K562 (cell line): ENCODE measurements around the gene PLD1. TPM values are rescaled to one million over a fixed set of nuclear protein-coding genes. Genes with fewer than 3 reads are reported as not detected.

Experiments
- ATAC-seq: fragments of 200-7000 bp; cut with Tn5 transposase; 3 replicates; pipeline ENCODE4 v1.9.1; 2020; ENCODE audit warnings: moderate library complexity
- BruUV-seq: library from RNA; stranded (reverse); fragments of 400-500 nt; replicated peaks from 2 replicates; lab custom pipeline; 2021; lab: Mats Ljungman, UMichigan
- CTCF ChIA-PET: fragments of 300-600 bp; formaldehyde crosslinking; extraction: SDS; loops from one replicate; lab custom pipeline; 2021; ENCODE audit warnings: low intra/inter-chr PET ratio; lab: Yijun Ruan, JAX
- POLR2A ChIA-PET: fragments of 300-600, 350-650 bp; sonication (Branson Sonifier 250); formaldehyde crosslinking; extraction: SDS; loops from one replicate; lab custom pipeline; 2021; ENCODE audit warnings: antibody characterized with exemption, inconsistent platforms; lab: Yijun Ruan, JAX
- DNase-seq, 4 experiments: peaks; one replicate each; pipeline versions ENCODE4 v3.0.0 to v3.0.0-alpha.2; 2011 to 2018; ENCODE audit warnings: low spot score in 3 of 4, mixed read lengths in 3 of 4; ENCODE audit errors: extremely low read depth in 1 of 4
- FAIRE-seq: peaks from 2 replicates; lab custom pipeline; 2011; peaks lifted over from hg19 to GRCh38; lab: Jason Lieb, UNC
- H2AFZ ChIP-seq: 2 replicates; pipeline ENCODE4 v1.6.0; 2011; ENCODE audit warnings: low read depth, low read length, control low read depth, inconsistent platforms
- H3K27ac ChIP-seq: fragments of 200-600 bp; 3 replicates; pipeline ENCODE4 v1.8.0; 2011; ENCODE audit warnings: low read depth, mild to moderate bottlenecking, control low read depth, inconsistent platforms, low read length, moderate library complexity, mixed read lengths; ENCODE audit errors: extremely low read depth
- H3K27me3 ChIP-seq, 2 experiments: fragments of 300-600 bp in 1 of 2; 2 replicates in 1 of 2; 3 replicates in 1 of 2; pipeline versions ENCODE4 v1.6.0 to v1.8.0; 2011; ENCODE audit warnings: inconsistent platforms in 2 of 2, low read length in 2 of 2, mild to moderate bottlenecking in 1 of 2, mixed read lengths in 1 of 2, moderate library complexity in 1 of 2; ENCODE audit not compliant: control insufficient read depth in 2 of 2, insufficient read depth in 2 of 2
- H3K36me3 ChIP-seq: fragments of 300-600 bp; 3 replicates; pipeline ENCODE4 v1.8.0; 2011; ENCODE audit warnings: mild to moderate bottlenecking, low read length, inconsistent platforms; ENCODE audit not compliant: control insufficient read depth, insufficient read depth
- H3K4me1 ChIP-seq, 2 experiments: fragments of 200-600 bp in 1 of 2; replicated peaks in 1 of 2; 2 replicates in 1 of 2; 3 replicates in 1 of 2; pipeline versions ENCODE4 v1.5.1 to v1.8.0; 2011; ENCODE audit warnings: inconsistent platforms in 2 of 2, low read length in 2 of 2, mild to moderate bottlenecking in 1 of 2, mixed read lengths in 1 of 2, moderate library complexity in 1 of 2; ENCODE audit not compliant: control insufficient read depth in 2 of 2, insufficient read depth in 2 of 2
- H3K4me2 ChIP-seq: 2 replicates; pipeline ENCODE4 v1.6.1; 2011; ENCODE audit warnings: low read length, control low read depth, inconsistent platforms, mixed read lengths; ENCODE audit not compliant: insufficient read depth
- H3K4me3 ChIP-seq: fragments of 200-600 bp; sonication (generic), shearing (Covaris generic); 2 replicates; pipeline ENCODE4 v1.5.1; 2016; ENCODE audit warnings: control low read depth, inconsistent platforms
- H3K79me2 ChIP-seq: fragments of 200-600 bp; 3 replicates; pipeline ENCODE4 v1.8.0; 2011; ENCODE audit warnings: low read length, inconsistent platforms; ENCODE audit not compliant: control insufficient read depth, insufficient read depth
- H3K9ac ChIP-seq, 2 experiments: 2 replicates each; pipeline versions ENCODE4 v1.6.0 to v1.6.1; 2011; ENCODE audit warnings: low read depth in 2 of 2, low read length in 2 of 2, control low read depth in 1 of 2, inconsistent platforms in 1 of 2, mild to moderate bottlenecking in 1 of 2, mixed read lengths in 1 of 2; ENCODE audit not compliant: insufficient read depth in 1 of 2
- H3K9me1 ChIP-seq: one replicate; pipeline ENCODE4 v1.6.0; 2011; ENCODE audit warnings: inconsistent platforms, mild to moderate bottlenecking, low read length, moderate library complexity; ENCODE audit not compliant: control insufficient read depth, insufficient read depth
- H3K9me3 ChIP-seq: replicated peaks from 2 replicates; pipeline ENCODE4 v1.5.1; 2011; ENCODE audit warnings: low read depth, low read length, inconsistent platforms; ENCODE audit not compliant: control insufficient read depth, insufficient read depth
- H4K20me1 ChIP-seq: replicated peaks from 2 replicates; pipeline ENCODE4 v1.6.1; 2011; ENCODE audit warnings: low read length, inconsistent platforms, mixed read lengths; ENCODE audit not compliant: control insufficient read depth, insufficient read depth
- AFF1 ChIP-seq, 2 experiments: fragments of 450-650 bp; IDR thresholded peaks; 2 replicates each; pipeline ENCODE4 v1.6.1; 2018; ENCODE audit warnings: mild to moderate bottlenecking in 2 of 2, low read depth in 1 of 2; ENCODE audit not compliant: partially characterized antibody in 2 of 2
- ATF7 ChIP-seq: fragments of 450-650 bp; IDR thresholded peaks from 2 replicates; pipeline ENCODE4 v1.7.1; 2014; ENCODE audit warnings: mild to moderate bottlenecking, moderate library complexity
- DMBX1 ChIP-seq: fragments of 250-450 bp; sonication (Bioruptor Pico); IDR thresholded peaks from 2 replicates; pipeline ENCODE4 v1.8.0; 2022; ENCODE audit warnings: inconsistent platforms, mild to moderate bottlenecking, moderate library complexity, borderline replicate concordance
- ELF2 ChIP-seq: fragments of 250-450 bp; sonication (Bioruptor Pico); IDR thresholded peaks from 2 replicates; pipeline ENCODE4 v1.5.0; 2021; ENCODE audit warnings: mild to moderate bottlenecking
- FOXA3 ChIP-seq, 2 experiments: fragments of 450-650 bp in 1 of 2; sonication (generic) in 1 of 2; formaldehyde crosslinking; IDR thresholded peaks in 1 of 2; conservative IDR thresholded peaks in 1 of 2; 2 replicates each; pipeline versions ENCODE4 v1.4.0 to v1.8.0; 2020 to 2022; ENCODE audit warnings: mild to moderate bottlenecking in 2 of 2, missing genetic modification reagents in 1 of 2
- HCFC1 ChIP-seq: IDR thresholded peaks from 2 replicates; pipeline ENCODE4 v1.6.1; 2012; ENCODE audit warnings: low read depth, low read length, improper control_type of control experiment
- HDAC8 ChIP-seq: fragments of 450-650 bp; IDR thresholded peaks from 2 replicates; pipeline ENCODE4 v1.6.1; 2016; ENCODE audit warnings: mild to moderate bottlenecking, missing genetic modification characterization, moderate library complexity, missing compliant biosample characterization
- NFRKB ChIP-seq: fragments of 450-650 bp; IDR thresholded peaks from 2 replicates; pipeline ENCODE4 v1.6.1; 2016; ENCODE audit warnings: low read depth
- PHTF2 ChIP-seq: fragments of 250-450 bp; sonication (Bioruptor Pico); IDR thresholded peaks from 2 replicates; pipeline ENCODE4 v1.5.0; 2021; ENCODE audit warnings: mild to moderate bottlenecking
- UBTF ChIP-seq, 2 experiments: IDR thresholded peaks; 2 replicates each; pipeline ENCODE4 v1.6.1; 2012; ENCODE audit warnings: improper control_type of control experiment in 2 of 2, low read depth in 2 of 2, low read length in 2 of 2, borderline replicate concordance in 1 of 2
- ZBTB43 ChIP-seq: sonication (generic); formaldehyde crosslinking; IDR thresholded peaks from 2 replicates; pipeline ENCODE4 v1.8.0; 2023; ENCODE audit warnings: mild to moderate bottlenecking, missing genetic modification reagents
- ZBTB7A ChIP-seq: IDR thresholded peaks from 2 replicates; pipeline ENCODE4 v1.6.1; 2011; ENCODE audit warnings: low read depth, mild to moderate bottlenecking, low read length, moderate library complexity, borderline replicate concordance; ENCODE audit not compliant: control insufficient read depth
- ZC3H4 ChIP-seq: sonication (generic); formaldehyde crosslinking; IDR thresholded peaks from 2 replicates; pipeline ENCODE4 v1.9.0; 2021; ENCODE audit warnings: missing genetic modification reagents, borderline replicate concordance
- ZNF444 ChIP-seq: fragments of 250-450 bp; sonication (Bioruptor Pico); IDR thresholded peaks from 2 replicates; pipeline ENCODE4 v1.4.0; 2020; ENCODE audit warnings: mild to moderate bottlenecking, moderate library complexity
- WGBS: fragments of 100-300 bp; shearing (Covaris generic); methylation state at CpG from one replicate; pipeline ENCODE4 v1.1.6; 2016; ENCODE audit warnings: low coverage, mixed read lengths; ENCODE audit not compliant: insufficient coverage; ENCODE audit errors: missing lambda C conversion rate; 5-methylcytosine and 5-hydroxymethylcytosine counted together
- in situ Hi-C: fragments of 300-500 bp; cut with MboI; formaldehyde crosslinking; loops from 4 replicates; pipeline ENCODE4 v1.15.0; 2018; ENCODE audit warnings: inconsistent platforms, mixed read lengths
- intact Hi-C: fragments of 100-400 bp; cut with micrococcal nuclease; formaldehyde crosslinking; loops from 2 replicates; pipeline ENCODE4 v1.14.2; 2022
- polyA plus RNA-seq, 8 experiments: library from polyadenylated mRNA; depleted of rRNA in 4 of 8; stranded (reverse) in 5 of 8; unstranded in 3 of 8; fragments of >200 nt; fragmentation: Nextera tagmentation in 2 of 8; fragmentation: Illumina TruSeq in 1 of 8; extraction: Ambion mirVana in 2 of 8; extraction: Trizol in 1 of 8; gene quantifications; 2 replicates each; pipeline versions ENCODE4 v1.2.1 to v1.2.3, GENCODE V29; 2011 to 2014; ENCODE audit warnings: inconsistent platforms in 1 of 8, missing spikeins in 1 of 8
- total RNA-seq, 7 experiments: library from RNA; depleted of rRNA in 6 of 7; stranded (reverse); fragments of >200 nt in 6 of 7; fragmentation: Illumina TruSeq in 2 of 7; extraction: Trizol in 2 of 7; gene quantifications; 2 replicates each; pipeline versions ENCODE4 v1.2.1 to v1.2.3, GENCODE V29; 2011 to 2021; ENCODE audit warnings: low replicate concordance in 1 of 7

PLD1 gene
- total and polyA plus RNA-seq, 9 of the 15 experiments (the other 6 are each of a cell fraction or from before 2014, with no cell fraction given), result 8.4 to 26.1 (median 18.6) TPM

- Histone ChIP-seq H3K79me2 (peaks cover 60% of the 10 kb centered on the region), H2AFZ (peak overlapping the region; percentile 93), H3K9me3 (no peaks in the 10 kb centered on the region), H3K9me1 (no peaks in the 10 kb centered on the region), H3K27ac (peak overlapping the region; percentile 84), H4K20me1 (no peaks in the 10 kb centered on the region), H3K36me3 (no peaks in the 10 kb centered on the region), H3K27me3 (no peaks in the 10 kb centered on the region), H3K9ac (peak overlapping the region; percentile 74 to 91), H3K4me1 (peaks cover 32 to 57% of the 10 kb centered on the region in 2 experiments), H3K4me3 (peak overlapping the region; percentile 81), H3K4me2 (peak overlapping the region; percentile 92)
- intact Hi-C loops (no loop called here), in situ Hi-C loops (no loop called here)
- no TSS peak for BruUV-seq
- ATAC-seq (peak; percentile 33), FAIRE-seq (no peak), DNase-seq (peak in 1 of 4 experiments; percentile 73)
- WGBS, result 0% methylated on average over 11 of the region's 11 CpGs
- CTCF ChIA-PET, result no interaction called here
- POLR2A ChIA-PET, result interaction anchor here (0.7 to 1.3 kb wide), 6 partner anchors 8 to 616 kb away, joined by 3 to 5 read pairs (median 4); no protein-coding TSS in a partner anchor
- TF ChIP-seq ZNF444 (CRISPR knock-in tag), result no peak
- no peak; a peak in 1 of 4 replicates for TF ChIP-seq UBTF (IDR thresholded peaks at IDR 0.05; ENCODE audit: borderline replicate concordance in 1 of 2, low read depth in 2 of 2, low read length in 2 of 2)
- 0 out of 2 replicates have a peak, but pooled peaks have one; percentile 76 for TF ChIP-seq ZBTB43 (CRISPR knock-in tag)
- TF ChIP-seq NFRKB, result peak; percentile 50; the same call in 1 of the 2 replicates
- TF ChIP-seq HCFC1, result 0 out of 2 replicates have a peak, but pooled peaks have one; percentile 2
- TF ChIP-seq ELF2 (CRISPR knock-in tag), result no peak
- peak; percentile 51; the same call in 1 of the 2 replicates for TF ChIP-seq ZBTB7A
- 0 out of 2 replicates have a peak, but pooled peaks have one; percentile 12 for TF ChIP-seq ZC3H4 (CRISPR knock-in tag)
- peak in 1 of 2 experiments; percentile 74 for TF ChIP-seq AFF1 (IDR thresholded peaks at IDR 0.05; ENCODE audit: low read depth in 1 of 2, partially characterized antibody in 2 of 2)
- TF ChIP-seq DMBX1, result 0 out of 2 replicates have a peak, but pooled peaks have one; percentile 19
- peak; percentile 33; the same call in 1 of the 2 replicates for TF ChIP-seq ATF7
- TF ChIP-seq HDAC8 (tag), result no peak
- TF ChIP-seq FOXA3 (CRISPR knock-in tag; conservative IDR thresholded peaks at IDR 0.05 in 1 of 2, IDR thresholded peaks at IDR 0.05 in 1 of 2), result 0 out of 4 replicates have a peak, but pooled peaks of 1 of the 2 experiments have one; percentile 2
- no peak for TF ChIP-seq PHTF2 (CRISPR knock-in tag)
These were observed 747 bp downstream of the PLD1 start for GRCh38 chr3:171809611-171809860.
